Uterus (tissue), 4 donors: ENCODE data around the gene ERCC3. TPM values are rescaled to one million over a fixed set of nuclear protein-coding genes. Genes with fewer than 3 reads are reported as not detected.
"Not testable (repeated sequence)": the region's sequence is repeated elsewhere in the genome, so short reads cannot be mapped to it uniquely, and the experiment has no call there.

Source experiments
- DNase-seq, 2 donors: peaks; one replicate each; pipeline ENCODE4 v3.0.0-alpha.2; 2019 to 2020
- H3K27ac ChIP-seq, 2 donors: fragments of 200-600 bp; sonication (generic); 1 replicate in 1 of 2; 2 replicates in 1 of 2; pipeline ENCODE4 v1.5.1; 2016 to 2018
- H3K27me3 ChIP-seq, 2 donors: fragments of 200-600 bp; sonication (generic); one replicate each; pipeline ENCODE4 v1.5.1; 2018 to 2019; ENCODE audit warnings: control low read depth in 1 of 2
- H3K36me3 ChIP-seq, 2 donors: fragments of 200-600 bp; sonication (generic); one replicate each; pipeline ENCODE4 v1.5.1; 2019; ENCODE audit warnings: control low read depth in 1 of 2
- H3K4me1 ChIP-seq, 2 donors: fragments of 200-600 bp; sonication (generic); one replicate each; pipeline ENCODE4 v1.5.1; 2018 to 2019; ENCODE audit warnings: control low read depth in 1 of 2
- H3K4me3 ChIP-seq, 2 donors: fragments of 200-600 bp; sonication (generic); 1 replicate in 1 of 2; 2 replicates in 1 of 2; pipeline ENCODE4 v1.5.1; 2018 to 2019; ENCODE audit warnings: mild to moderate bottlenecking in 1 of 2
- H3K9me3 ChIP-seq, 2 donors: fragments of 200-600 bp; sonication (generic); one replicate each; pipeline ENCODE4 v1.5.1; 2019; ENCODE audit warnings: control low read depth in 1 of 2
- POLR2A ChIP-seq, 2 donors: fragments of 450-650 bp; IDR thresholded peaks; one replicate each; pipeline ENCODE4 v1.6.1; 2016; ENCODE audit warnings: antibody characterized with exemption in 2 of 2, mild to moderate bottlenecking in 1 of 2, moderate library complexity in 1 of 2
- intact Hi-C: fragments of 100-400 bp; cut with DNase I; formaldehyde crosslinking; loops from one replicate; pipeline ENCODE4 v1.15.1; 2023; ENCODE audit warnings: low total_unique reads
- total RNA-seq, 4 donors: library from RNA; depleted of rRNA in 3 of 4; stranded (reverse); fragments of >200 nt in 3 of 4; gene quantifications; one replicate each; pipeline versions ENCODE4 v1.1.0 to v1.2.4, GENCODE V29; 2014 to 2023
- TF ChIP-seq, protein P1 (sequence below), 4 experiments: fragments of 200-600 bp in 2 of 4; fragments of 450-650 bp in 2 of 4; sonication (generic) in 2 of 4; IDR thresholded peaks; one replicate each; pipeline ENCODE4 v1.5.1; 2016 to 2019; ENCODE audit warnings: antibody characterized with exemption in 4 of 4, mild to moderate bottlenecking in 2 of 4, moderate library complexity in 1 of 4
- donor health status: DM: yes; HTN: yes; CAD: no.

ERCC3 gene
- total RNA-seq, 4 donors from 2014 or later: 47.6 to 153 (median 57.5) TPM

DNA sequence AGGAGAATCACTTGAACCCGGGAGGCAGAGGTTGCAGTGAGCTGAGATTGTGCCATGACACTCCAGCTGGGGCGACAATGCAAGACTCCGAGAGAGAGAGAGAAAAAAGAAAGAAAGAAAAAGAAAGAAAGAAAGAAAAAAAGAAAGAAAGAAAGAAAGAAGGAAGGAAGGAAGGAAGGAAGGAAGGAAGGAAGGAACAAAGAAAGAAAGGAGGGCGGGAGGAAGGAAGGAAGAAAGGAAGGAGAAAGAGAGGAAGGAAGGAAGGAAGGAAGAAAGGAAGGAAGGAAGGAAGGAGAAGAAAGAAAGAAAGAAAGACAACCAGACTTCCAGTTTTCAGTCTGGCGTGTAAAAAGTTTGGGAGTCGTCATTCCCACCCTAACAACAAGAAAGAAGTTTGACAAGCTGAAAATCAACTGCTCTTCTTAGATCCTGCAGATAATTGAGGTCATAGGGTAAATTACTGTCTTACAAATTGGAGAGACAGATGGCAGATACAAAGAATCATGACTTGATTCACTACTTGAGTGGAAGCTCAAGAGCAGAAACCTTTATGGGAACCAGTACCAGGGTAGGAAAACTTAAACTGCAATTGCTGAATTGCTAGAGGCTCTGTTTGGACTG is 58.8 kb downstream of the ERCC3 start:
- H3K36me3 ChIP-seq: no peaks in the 10 kb centered on the region
- no peaks in the 10 kb centered on the region for H3K9me3 ChIP-seq
- no peak overlapping the region for H3K27ac ChIP-seq
- no peaks in the 10 kb centered on the region for H3K4me1 ChIP-seq
- H3K4me3 ChIP-seq: no peak overlapping the region
- DNase-seq: no peak
- no peaks in the 10 kb centered on the region for H3K27me3 ChIP-seq
- intact Hi-C loops: no loop called here
- TF ChIP-seq, protein P1, sequence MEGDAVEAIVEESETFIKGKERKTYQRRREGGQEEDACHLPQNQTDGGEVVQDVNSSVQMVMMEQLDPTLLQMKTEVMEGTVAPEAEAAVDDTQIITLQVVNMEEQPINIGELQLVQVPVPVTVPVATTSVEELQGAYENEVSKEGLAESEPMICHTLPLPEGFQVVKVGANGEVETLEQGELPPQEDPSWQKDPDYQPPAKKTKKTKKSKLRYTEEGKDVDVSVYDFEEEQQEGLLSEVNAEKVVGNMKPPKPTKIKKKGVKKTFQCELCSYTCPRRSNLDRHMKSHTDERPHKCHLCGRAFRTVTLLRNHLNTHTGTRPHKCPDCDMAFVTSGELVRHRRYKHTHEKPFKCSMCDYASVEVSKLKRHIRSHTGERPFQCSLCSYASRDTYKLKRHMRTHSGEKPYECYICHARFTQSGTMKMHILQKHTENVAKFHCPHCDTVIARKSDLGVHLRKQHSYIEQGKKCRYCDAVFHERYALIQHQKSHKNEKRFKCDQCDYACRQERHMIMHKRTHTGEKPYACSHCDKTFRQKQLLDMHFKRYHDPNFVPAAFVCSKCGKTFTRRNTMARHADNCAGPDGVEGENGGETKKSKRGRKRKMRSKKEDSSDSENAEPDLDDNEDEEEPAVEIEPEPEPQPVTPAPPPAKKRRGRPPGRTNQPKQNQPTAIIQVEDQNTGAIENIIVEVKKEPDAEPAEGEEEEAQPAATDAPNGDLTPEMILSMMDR (IDR thresholded peaks at IDR 0.05): no peak
- TF ChIP-seq POLR2A (IDR thresholded peaks at IDR 0.05): no peak

DNA sequence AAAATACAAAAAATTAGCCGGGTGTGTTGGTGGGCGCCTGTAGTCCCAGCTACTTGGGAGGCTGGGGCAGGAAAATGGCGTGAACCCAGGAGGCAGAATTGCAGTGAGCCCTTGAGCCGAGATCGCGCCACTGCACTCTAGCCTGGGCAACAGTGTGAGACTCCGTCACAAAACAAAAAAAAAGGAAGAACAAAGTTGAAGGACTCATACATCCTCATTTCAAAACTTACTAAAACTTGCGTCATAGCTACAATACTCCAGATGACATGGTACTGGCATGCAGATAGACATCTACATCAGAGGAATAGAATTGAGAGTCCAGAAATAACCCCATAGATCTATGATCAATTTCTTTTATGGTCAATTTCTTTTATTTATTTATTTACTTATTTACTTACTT is 60.2 kb downstream of the ERCC3 start:
- no peaks in the 10 kb centered on the region for H3K27me3 ChIP-seq
- H3K9me3 ChIP-seq: no peaks in the 10 kb centered on the region
- intact Hi-C loops: no loop called here
- no peaks in the 10 kb centered on the region for H3K36me3 ChIP-seq
- no peak overlapping the region for H3K4me3 ChIP-seq
- no peak for DNase-seq
- H3K4me1 ChIP-seq: no peaks in the 10 kb centered on the region
- H3K27ac ChIP-seq: no peak overlapping the region
- TF ChIP-seq, protein P1 (IDR thresholded peaks at IDR 0.05): no peak
- no peak for TF ChIP-seq POLR2A (IDR thresholded peaks at IDR 0.05)

DNA sequence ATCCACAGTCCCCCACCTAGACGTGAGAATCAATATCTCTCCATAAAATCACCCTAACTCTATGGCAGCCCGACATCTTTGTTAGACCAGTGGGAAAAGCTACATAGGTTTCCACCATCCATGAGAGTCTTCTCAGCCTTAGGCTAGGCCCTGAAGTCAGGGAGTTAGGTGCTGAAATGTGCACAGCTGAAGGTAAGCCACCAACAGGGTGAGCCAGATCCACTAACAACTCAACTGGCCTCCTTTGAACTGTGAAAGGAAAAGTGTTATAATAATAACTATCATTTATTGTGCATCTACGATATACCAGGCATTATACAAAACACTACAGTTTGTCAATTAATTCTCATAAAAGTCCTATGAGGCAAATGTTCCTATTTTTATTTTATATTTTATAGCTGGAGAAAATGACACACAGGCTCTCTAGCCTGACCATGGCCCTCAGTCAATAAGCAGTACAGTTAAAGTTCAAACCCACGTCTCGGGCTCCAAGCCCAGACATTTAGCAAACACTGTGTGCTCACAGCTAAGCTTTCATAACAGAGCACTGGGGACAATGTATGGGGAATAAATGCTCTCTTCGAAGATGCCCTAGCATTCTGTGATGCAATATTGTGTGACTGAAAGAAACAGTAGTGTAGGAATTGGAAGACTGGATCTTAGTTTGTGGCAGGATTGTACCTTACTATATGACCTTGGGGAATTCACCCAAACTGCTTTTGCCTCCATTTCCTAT is 62.6 kb downstream of the ERCC3 start:
- H3K4me3 ChIP-seq: no peak overlapping the region
- H3K4me1 ChIP-seq: no peaks in the 10 kb centered on the region
- TF ChIP-seq POLR2A (IDR thresholded peaks at IDR 0.05): no peak
- TF ChIP-seq, protein P1 (IDR thresholded peaks at IDR 0.05): no peak
- H3K36me3 ChIP-seq: no peaks in the 10 kb centered on the region
- no peaks in the 10 kb centered on the region for H3K9me3 ChIP-seq
- intact Hi-C loops: no loop called here
- H3K27ac ChIP-seq: no peak overlapping the region
- DNase-seq: no peak
- H3K27me3 ChIP-seq: no peaks in the 10 kb centered on the region

DNA sequence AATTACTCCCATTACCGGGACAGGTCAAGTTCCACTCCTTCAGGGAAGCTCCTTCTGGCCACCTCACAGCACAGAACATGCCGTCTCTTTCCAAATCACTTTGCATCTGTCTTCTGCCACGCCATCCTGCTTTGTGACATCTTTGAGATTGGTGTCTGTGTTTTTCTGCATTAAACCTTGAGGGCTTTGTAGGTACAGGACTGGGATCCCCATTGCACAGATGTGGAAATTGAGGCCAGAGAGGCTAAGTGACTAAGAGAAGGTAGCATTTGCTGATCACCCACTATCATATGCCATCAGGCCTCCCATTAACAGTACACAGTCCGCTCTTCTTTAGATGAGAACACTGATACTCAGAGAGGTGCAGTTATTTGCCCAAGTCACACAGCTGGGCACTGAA is 64.4 kb downstream of the ERCC3 start:
- intact Hi-C loops: no loop called here
- no peak for DNase-seq
- Histone ChIP-seq H3K4me1 (no peaks in the 10 kb centered on the region), H3K4me3 (no peak overlapping the region), H3K27ac (no peak overlapping the region), H3K9me3 (no peaks in the 10 kb centered on the region), H3K27me3 (no peaks in the 10 kb centered on the region), H3K36me3 (no peaks in the 10 kb centered on the region)
- no peak for TF ChIP-seq POLR2A (IDR thresholded peaks at IDR 0.05)
- TF ChIP-seq, protein P1 (IDR thresholded peaks at IDR 0.05): no peak

DNA sequence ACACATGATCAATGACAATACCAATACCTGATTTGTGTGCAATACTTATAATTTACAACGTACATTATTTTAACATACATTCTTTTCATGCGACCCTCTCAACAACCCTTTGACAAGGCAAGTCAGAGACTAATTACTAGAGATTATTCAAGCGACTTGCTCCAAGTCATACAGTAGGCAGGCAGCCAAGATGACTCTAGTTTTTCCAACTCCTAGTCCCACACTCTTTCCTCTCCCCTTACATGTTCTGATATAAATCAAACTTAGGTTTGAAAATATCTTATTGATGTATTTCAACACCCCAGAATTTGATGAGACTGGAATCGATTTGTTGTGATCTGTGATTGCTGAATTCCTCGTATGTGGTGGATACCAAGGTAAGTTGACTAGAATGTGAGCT is 65.8 kb downstream of the ERCC3 start:
- H3K27me3 ChIP-seq: no peaks in the 10 kb centered on the region
- no peaks in the 10 kb centered on the region for H3K9me3 ChIP-seq
- H3K4me1 ChIP-seq: no peaks in the 10 kb centered on the region
- no peak for DNase-seq
- TF ChIP-seq, protein P1 (IDR thresholded peaks at IDR 0.05): no peak
- no peak for TF ChIP-seq POLR2A (IDR thresholded peaks at IDR 0.05)
- H3K4me3 ChIP-seq: no peak overlapping the region
- no peaks in the 10 kb centered on the region for H3K36me3 ChIP-seq
- intact Hi-C loops: no loop called here
- H3K27ac ChIP-seq: no peak overlapping the region

DNA sequence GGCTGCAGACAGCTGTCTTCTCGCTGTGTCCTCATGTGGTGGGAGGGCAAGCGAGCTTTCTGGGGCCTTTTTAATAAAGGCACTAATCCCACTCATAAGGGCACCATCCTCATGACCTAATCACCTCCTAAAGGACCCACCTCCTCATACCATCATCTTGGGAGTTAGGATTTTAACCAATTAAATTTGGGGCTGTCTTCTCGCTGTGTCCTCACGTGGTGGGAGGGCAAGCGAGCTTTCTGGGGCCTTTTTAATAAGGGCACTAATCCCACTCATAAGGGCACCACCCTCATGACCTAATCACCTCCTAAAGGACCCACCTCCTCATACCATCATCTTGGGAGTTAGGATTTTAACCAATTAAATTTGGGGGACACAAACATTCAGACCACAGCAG is 66.7 kb downstream of the ERCC3 start:
- intact Hi-C loops, H3K27ac ChIP-seq, H3K27me3 ChIP-seq, H3K4me1 ChIP-seq, DNase-seq, H3K9me3 ChIP-seq, H3K36me3 ChIP-seq, H3K4me3 ChIP-seq: not testable (repeated sequence)
